Measurements from ENCODE around the gene SLC2A13.

SLC2A13 gene

DNA sequence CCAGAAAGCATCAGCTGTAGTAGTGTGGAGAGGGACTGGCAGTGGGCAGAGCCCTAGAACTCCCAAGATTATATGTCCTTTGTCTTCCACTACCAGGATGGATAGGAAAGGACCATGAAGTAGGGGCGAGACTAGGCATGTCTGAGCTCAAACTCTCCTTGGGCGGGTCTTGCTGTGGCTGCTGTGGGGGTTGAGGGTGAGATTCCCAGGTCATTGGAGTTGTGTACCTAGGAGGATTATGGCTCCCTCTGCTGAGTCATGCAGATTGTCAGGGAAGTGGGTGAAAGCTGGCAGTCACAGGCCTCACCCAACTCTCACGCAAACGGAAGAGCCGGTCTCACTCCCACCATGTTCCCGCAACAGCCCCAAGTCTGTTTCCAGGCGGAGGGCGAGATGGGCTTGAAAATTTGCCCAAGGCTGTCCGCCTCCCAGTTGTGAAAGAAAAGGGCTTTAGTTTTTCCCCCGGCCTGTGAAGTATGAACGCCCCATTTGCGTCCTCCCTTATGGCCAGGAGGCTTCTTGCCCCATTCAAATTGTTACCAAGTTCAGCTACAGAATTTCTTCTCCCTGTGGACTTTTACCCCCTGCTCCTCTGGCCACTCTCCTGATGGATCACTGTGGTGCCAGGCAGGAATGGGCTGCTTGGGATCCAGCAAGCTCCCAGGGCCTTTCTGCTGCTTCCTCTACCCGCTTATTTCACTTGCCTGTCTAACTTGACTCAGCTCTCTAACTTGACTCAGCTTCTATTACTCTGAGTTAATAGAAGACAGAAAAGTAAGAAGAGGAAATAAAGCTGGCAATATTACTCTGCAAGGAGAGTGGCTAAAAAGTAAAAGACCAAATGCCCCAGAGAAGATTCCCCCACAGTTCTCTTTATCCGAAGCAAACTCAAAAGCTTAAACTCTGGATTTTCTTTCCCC is 159.3 kb downstream of the SLC2A13 start:
- no peak overlapping the region for H3K4me3 ChIP-seq (ENCODE audit: low read length)
- TF ChIP-seq, protein P1, sequence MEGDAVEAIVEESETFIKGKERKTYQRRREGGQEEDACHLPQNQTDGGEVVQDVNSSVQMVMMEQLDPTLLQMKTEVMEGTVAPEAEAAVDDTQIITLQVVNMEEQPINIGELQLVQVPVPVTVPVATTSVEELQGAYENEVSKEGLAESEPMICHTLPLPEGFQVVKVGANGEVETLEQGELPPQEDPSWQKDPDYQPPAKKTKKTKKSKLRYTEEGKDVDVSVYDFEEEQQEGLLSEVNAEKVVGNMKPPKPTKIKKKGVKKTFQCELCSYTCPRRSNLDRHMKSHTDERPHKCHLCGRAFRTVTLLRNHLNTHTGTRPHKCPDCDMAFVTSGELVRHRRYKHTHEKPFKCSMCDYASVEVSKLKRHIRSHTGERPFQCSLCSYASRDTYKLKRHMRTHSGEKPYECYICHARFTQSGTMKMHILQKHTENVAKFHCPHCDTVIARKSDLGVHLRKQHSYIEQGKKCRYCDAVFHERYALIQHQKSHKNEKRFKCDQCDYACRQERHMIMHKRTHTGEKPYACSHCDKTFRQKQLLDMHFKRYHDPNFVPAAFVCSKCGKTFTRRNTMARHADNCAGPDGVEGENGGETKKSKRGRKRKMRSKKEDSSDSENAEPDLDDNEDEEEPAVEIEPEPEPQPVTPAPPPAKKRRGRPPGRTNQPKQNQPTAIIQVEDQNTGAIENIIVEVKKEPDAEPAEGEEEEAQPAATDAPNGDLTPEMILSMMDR (IDR thresholded peaks at IDR 0.05; ENCODE audit: insufficient read depth, low read depth, low read length, missing control alignments) = no peak
- DNase-seq (ENCODE audit: low read depth) = peak; percentile 67

DNA sequence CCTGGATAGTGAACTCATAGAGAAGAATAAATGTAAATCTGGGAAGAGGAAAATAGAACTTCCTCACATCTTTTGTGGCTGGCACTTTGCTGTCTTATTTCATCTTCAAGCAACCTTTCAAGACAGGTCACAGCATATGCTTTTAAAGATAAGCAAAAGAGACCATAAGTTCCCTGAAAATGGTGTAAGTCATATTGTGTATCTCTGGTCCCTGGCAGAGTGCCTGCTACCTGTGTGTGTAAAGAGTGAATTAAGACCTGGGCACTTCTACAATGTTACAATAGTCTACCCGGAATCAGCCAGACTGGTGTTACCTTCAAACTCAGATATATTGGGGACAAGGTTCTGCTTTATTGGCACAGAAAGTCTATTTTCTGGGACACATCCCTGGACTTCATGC is 168.8 kb downstream of the SLC2A13 start:
- H3K4me3 ChIP-seq (ENCODE audit: low read length) = no peak overlapping the region
- DNase-seq (ENCODE audit: low read depth) = no peak
- TF ChIP-seq, protein P1 (IDR thresholded peaks at IDR 0.05; ENCODE audit: insufficient read depth, low read depth, low read length, missing control alignments) = no peak

DNA sequence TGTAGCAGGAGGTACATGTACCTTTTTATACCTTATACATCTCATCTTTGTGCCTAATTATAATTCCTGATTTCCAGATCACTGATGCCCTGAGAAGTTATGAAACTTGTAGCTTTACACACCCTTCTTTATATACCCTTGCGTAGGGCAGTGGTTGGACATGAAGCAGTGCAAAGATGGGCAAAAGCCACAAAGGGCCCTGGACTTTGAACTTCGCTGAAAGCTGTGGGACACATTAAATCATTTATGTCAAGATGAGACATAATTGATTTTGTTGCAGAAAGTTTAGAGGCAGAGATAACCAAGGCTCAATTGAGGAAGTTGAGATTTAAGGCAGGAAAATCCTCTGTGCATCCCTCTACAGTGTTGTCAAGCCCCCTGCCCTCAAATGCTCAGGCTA is 170.0 kb downstream of the SLC2A13 start:
- DNase-seq (ENCODE audit: low read depth) = no peak
- TF ChIP-seq, protein P1 (IDR thresholded peaks at IDR 0.05; ENCODE audit: insufficient read depth, low read depth, low read length, missing control alignments) = no peak
- H3K4me3 ChIP-seq (ENCODE audit: low read length) = no peak overlapping the region

DNA sequence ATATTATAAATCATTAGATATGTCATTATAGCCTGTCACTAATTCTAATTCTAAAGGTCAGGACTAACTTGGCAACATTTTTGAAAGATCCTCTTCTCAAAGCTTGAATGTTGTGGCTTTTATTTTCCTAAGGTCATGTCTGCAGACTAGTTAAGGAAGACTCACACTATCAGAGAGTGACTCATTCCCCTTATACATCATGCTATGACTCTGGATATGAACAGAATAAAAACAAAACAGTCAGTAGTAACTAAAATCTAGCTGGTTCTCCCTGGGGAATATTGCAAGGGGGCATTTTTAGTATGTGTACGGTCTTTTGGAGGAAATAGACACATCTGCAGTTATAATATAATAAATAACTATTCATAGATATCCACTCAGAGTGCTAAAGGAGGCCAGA is 170.6 kb downstream of the SLC2A13 start:
- no peak overlapping the region for H3K4me3 ChIP-seq (ENCODE audit: low read length)
- peak; percentile 57 for DNase-seq (ENCODE audit: low read depth)
- TF ChIP-seq, protein P1 (IDR thresholded peaks at IDR 0.05; ENCODE audit: insufficient read depth, low read depth, low read length, missing control alignments) = no peak

DNA sequence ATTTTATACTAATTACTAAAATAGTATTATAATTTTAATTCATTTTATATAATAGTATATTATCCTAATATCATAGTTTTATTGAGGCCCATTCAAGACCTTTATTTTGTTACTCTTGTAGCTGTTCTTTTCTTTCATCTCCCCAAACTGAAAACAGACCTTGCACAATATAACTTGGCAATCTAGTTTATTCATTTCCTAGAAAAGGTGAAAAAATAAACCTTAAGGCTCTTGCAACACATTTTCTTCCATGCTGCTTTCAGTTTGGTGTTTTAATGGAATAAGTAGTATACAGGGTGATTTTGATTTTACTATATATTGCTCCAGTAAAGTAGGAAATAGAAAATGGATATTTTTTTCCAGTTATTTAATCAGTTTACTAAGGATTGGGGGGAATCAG is 174.0 kb downstream of the SLC2A13 start:
- TF ChIP-seq, protein P1 (IDR thresholded peaks at IDR 0.05; ENCODE audit: insufficient read depth, low read depth, low read length, missing control alignments) = no peak
- DNase-seq (ENCODE audit: low read depth) = no peak

DNA sequence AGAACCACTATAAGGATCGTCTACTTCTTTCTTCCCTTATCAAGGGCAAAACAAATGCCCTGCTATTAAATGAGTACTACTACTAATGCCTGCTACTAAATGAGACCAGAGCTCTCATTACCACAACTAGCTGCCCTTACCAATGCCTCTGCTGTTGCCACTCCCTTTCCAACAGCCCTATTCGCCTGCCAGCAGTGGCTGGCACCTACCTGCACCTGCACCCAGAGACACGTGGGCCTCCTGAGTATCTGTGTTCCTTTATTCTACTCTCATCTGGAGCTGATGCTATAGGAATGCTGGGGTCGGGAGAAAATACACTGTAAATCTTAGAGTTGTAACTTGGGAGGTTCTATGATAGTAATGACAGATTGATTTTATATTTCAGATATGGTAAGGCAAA is 174.7 kb downstream of the SLC2A13 start:
- DNase-seq (ENCODE audit: low read depth) = no peak
- H3K4me3 ChIP-seq (ENCODE audit: low read length) = no peak overlapping the region
- TF ChIP-seq, protein P1 (IDR thresholded peaks at IDR 0.05; ENCODE audit: insufficient read depth, low read depth, low read length, missing control alignments) = no peak

More for the DNA sequence above, 174.0 kb downstream of the SLC2A13 start:
- H3K4me3 ChIP-seq (ENCODE audit: low read length) = no peak overlapping the region

DNA sequence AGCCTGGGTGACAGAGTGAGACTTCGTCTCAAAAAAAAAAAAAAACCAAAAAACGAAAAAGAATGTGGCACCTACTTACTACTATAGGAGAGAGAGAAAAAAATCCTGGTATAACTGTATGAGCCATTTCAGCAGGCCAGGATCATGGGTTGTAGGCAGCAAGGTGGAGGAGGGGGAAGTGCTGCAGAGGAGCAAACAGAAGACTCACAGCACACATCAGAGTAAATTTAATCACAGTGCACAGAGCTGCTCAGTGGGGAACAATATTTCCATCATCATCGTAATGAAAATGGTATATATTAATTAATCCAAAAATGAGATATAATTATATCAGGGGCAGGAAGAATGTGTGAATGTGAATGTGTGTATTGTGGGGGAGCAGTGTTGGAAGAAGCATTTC is 175.8 kb downstream of the SLC2A13 start:
- TF ChIP-seq, protein P1 (IDR thresholded peaks at IDR 0.05; ENCODE audit: insufficient read depth, low read depth, low read length, missing control alignments) = no peak
- no peak overlapping the region for H3K4me3 ChIP-seq (ENCODE audit: low read length)
- no peak for DNase-seq (ENCODE audit: low read depth)
